EL (cell line): ENCODE data around the gene ITIH3.

Experiments used
- DNase-seq: peaks from one replicate; pipeline ENCODE4 v3.0.0-alpha.2; 2016

ITIH3 gene

DNA sequence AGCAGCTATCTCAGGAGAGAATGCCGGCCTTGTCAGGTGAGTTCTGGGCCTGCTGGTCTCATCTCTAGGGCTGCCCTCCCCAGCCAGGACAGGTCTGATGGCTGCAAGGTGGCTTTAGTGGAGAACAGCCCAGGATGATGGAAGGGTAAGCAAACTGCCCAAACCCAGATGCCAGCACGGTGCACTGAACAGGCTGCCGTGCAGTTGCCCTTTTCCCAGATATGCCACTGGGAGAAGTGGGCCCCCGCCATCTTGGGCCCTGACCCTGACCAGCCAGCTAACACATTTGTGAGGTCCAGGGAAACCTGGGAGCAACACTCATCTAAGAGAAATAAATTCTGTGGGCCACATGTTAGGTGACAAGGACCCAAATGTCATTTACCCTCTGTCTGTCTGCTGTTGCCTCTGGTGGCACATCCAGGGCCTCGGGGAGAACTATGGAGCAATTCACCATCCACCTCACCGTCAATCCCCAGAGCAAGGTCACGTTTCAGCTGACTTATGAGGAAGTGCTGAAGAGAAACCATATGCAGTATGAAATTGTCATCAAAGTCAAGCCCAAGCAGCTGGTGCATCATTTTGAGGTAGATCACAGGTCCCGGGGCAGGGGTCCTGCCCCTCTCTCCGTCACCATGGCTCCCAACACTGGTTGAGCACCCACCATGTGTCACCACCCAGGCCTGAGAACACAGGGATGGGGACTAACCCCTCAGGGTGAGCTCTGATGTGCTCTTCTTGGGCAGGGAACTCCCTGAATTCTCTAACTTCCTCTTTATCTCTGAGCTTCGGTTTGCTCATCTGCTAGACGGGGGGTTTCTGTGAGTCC, 15.4 kb upstream of the ITIH3 start:
- DNase-seq, result no peak

- DNase-seq, result no peak
Observed at GRCh38 chr3:52779837-52780585, 14.6 kb upstream of the ITIH3 start.

- no peak for DNase-seq
Observed at GRCh38 chr3:52781741-52782140, 12.9 kb upstream of the ITIH3 start.

DNA sequence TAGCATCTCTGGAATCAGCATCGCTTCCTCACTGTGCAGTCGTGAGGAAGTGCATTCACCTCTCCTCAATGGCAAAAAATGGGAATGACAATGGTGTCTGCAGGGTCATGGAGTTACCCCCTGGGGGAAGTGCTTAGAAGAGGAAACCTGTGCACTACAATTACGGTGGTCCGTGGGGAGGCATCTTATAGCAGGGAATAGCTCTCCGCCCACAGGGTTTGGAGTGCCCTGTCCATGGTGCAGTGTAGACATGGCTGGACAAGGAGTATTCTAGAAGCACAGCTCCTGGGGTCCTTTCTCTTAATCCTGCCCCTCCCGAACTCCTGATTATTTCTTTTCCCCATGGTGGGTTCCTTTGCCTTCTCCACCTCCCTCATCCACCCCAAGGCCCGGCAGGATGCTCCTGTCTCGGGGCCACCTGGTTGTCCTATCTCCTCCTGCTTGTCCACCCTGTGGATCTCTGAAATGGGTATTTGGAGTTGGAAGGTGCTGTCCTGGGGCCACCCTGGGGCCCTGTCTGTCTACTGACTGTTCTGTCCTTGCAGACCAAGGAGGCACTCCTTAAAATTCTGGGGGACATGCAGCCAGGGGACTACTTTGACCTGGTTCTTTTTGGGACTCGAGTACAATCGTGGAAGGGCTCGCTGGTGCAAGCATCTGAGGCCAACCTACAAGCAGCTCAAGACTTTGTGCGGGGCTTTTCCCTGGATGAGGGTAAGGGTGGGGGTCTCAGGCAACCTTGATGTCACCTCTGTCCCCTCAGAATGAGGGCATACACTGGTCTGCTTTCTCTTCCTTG, 12.0 kb upstream of the ITIH3 start:
- no peak for DNase-seq

DNA sequence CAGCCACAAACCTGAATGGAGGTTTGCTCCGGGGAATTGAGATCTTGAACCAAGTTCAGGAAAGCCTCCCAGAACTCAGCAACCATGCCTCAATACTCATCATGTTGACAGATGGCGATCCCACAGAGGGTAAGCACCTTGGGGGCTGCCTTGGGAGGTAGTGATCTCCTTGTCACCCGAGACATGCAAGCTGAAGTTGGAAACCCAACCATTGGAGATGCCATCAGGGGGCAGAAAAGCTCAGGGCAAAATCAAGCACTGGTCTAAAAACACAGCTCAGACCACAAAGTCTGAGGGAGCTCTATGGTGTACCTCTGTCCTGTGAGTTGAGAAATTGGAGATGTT, 11.4 kb upstream of the ITIH3 start:
- DNase-seq, result no peak

- no peak for DNase-seq
Observed at GRCh38 chr3:52784021-52784621, 10.5 kb upstream of the ITIH3 start.

GRCh38 chr3:52784931-52785590, 9.5 kb upstream of the ITIH3 start:
- DNase-seq, result no peak

DNA sequence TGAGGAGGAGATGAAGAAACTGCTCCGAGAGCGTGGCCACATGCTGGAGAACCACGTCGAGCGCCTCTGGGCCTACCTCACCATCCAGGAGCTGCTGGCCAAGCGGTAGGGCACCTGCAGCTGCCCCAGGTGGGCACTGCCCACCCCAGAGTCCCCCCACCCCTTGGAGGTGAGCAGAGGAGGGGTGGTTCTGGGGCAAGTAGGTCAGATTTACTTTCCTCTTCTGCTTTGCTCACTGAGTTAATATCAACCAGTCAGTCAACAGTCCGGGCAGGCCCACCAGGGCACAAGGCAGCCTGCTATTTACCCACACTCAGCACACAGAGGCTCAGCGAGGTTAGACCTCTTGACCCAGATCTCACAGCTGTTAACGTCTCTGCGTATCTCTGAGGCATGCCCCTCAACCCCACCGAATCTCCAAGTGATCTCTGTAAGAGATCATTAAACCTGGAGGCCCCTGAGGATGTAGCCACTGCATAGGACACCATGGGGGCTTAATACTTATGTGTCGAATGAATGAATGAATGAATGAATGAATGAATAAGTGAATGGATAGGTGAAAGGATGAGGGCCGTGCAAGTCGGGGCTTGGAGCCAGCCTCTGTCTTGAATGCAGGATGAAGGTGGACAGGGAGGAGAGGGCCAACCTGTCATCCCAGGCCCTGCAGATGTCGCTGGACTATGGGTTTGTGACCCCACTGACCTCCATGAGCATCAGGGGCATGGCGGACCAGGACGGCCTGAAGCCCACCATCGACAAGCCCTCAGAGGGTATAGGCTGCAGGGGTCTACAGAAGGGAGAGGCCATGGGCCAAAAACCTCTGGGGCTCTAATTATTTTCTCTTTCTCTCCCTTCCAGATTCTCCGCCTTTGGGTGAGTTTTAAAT, 8.0 kb upstream of the ITIH3 start:
- DNase-seq, result no peak

GRCh38 chr3:52787246-52787645, 7.3 kb upstream of the ITIH3 start:
- DNase-seq, result no peak

GRCh38 chr3:52787672-52788625, 6.6 kb upstream of the ITIH3 start:
- no peak for DNase-seq

- DNase-seq, result no peak
Observed at GRCh38 chr3:52788890-52789745, 5.5 kb upstream of the ITIH3 start.

DNA sequence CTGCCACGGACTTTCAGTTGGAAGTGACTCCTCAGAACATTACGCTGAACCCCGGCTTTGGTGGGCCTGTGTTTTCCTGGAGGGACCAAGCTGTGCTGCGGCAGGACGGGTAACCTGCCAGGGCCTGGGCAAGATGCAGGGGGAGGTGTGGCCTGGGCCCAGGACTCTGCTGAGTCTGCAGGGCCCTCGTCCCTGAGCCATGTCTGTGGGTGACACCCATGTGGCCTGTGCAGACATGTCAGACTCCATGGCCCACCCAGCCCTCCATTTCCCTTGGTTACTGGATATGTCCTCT, 4.9 kb upstream of the ITIH3 start:
- no peak for DNase-seq

- no peak for DNase-seq
Observed at GRCh38 chr3:52790337-52790736, 4.3 kb upstream of the ITIH3 start.

DNA sequence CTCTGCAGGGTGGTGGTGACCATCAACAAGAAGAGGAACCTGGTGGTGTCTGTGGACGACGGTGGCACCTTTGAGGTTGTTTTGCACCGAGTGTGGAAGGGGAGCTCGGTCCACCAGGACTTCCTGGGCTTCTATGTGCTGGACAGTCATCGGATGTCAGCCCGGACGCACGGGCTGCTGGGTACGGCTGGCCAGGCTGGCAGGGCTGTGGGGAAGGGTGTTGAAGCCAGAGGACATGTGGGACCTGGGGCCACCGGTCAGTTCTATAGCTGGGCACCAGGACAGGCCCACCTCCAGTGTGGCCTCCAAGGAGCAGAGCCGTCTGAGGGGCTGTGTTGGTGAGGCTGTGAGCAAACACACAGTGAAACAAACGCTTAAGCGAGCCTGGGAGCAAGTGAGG, 3.9 kb upstream of the ITIH3 start:
- no peak for DNase-seq

GRCh38 chr3:52791366-52791765, 3.2 kb upstream of the ITIH3 start:
- DNase-seq, result no peak

GRCh38 chr3:52791928-52792327, 2.7 kb upstream of the ITIH3 start:
- DNase-seq, result no peak

GRCh38 chr3:52792413-52792812, 2.2 kb upstream of the ITIH3 start:
- DNase-seq, result no peak

- DNase-seq, result peak; percentile 21
Observed at GRCh38 chr3:52792961-52793695, 1.5 kb upstream of the ITIH3 start.
